HT1080 (cell line): ENCODE results near the gene ATXN10. TPM values are rescaled to one million over a fixed set of nuclear protein-coding genes. Genes with fewer than 3 reads are reported as not detected.
"Not testable (repeated sequence)": the region's sequence is repeated elsewhere in the genome, so short reads cannot be mapped to it uniquely, and the experiment has no call there.

Source experiments
- DNase-seq: peaks from one replicate; pipeline ENCODE4 v3.0.0-alpha.2; 2015; ENCODE audit warnings: low read depth
- total RNA-seq: library from RNA; depleted of rRNA; stranded (reverse); fragments of >200 nt; shearing (Covaris generic); gene quantifications from 2 replicates; pipeline ENCODE4 v1.2.3, GENCODE V29; 2014

The ATXN10 gene
- total RNA-seq, 1 experiment from 2014 or later: 44.1 TPM

DNA sequence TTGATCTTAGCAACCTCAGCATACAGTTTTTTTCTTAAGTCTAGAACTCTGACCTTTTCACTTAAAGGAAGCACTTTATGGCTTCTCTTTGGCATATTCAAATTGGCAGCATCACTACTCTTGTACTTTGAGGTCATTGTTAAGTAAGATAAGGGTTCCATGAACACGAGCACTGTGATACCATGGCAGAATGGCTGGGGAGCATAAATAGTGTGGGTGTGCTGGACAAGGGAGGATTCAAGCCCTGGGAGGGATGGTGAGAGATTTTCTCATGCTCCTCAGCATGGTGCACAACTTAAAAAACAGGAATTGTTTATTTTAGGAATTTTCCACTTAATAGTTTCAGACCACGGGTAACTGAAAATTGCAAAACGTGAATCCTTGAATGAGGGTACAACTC, 111.4 kb downstream of the ATXN10 start:
- DNase-seq: no peak

DNA sequence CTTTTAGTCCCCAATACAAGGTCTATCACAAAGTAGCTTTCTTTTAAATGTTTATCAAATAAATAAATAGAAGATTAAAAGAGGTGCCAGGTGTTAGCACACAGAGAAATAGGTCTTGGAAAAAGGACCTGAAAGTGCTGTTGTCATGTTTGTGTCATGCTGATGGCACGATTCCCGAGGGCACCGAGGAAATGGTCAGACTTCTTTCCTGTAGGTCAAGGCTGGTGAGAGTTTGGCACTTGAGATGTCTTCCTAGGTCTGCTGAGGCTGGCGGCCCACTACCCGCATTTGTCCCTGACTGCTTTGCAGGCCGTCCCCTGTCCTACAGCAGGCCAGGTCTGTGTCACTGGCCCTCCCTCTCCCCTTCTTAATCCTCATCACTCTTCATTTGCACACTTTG, 112.1 kb downstream of the ATXN10 start:
- no peak for DNase-seq

DNA sequence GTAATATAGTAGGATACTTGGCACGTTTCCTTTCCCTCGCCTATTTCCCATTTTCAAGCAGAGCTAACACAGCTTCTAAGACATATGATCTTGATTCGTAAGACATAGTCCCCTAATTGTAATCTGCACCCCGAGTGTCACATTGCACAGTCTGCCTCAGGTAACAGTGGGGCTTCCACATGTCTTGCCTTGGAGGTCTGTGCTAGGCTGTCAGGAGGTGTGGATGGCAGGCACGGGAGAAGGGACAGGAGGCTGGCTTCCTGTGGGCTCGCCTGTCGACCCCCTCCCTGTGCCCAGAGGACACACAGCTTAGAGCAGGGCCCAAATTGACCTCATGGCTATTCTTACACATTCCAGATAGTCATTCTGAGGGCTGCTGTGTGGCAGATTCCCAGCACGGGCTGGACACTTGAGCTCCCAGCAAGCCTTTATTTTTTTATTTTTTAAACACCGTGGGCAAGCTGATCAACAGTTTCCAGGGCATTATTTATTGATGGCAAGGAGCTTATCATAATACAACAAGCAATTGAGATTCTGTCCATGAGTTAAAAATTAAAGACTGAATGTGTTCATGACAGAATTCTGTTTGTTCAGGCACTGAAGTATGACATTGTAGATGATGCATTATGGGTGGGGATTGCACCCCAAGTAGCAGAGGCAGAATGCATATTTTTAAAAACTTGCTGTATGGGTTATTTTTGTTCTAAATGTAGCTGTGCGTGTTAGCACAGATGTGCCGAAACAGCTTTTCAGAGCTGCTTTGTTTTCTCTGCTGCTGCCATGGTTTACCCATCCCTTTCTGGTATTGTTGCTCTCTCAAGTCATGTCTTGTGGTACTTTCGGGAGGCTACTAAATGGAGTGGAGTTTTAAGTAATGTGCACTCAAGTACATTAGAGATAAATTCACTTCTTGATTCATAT, 113.0 kb downstream of the ATXN10 start:
- no peak for DNase-seq

DNA sequence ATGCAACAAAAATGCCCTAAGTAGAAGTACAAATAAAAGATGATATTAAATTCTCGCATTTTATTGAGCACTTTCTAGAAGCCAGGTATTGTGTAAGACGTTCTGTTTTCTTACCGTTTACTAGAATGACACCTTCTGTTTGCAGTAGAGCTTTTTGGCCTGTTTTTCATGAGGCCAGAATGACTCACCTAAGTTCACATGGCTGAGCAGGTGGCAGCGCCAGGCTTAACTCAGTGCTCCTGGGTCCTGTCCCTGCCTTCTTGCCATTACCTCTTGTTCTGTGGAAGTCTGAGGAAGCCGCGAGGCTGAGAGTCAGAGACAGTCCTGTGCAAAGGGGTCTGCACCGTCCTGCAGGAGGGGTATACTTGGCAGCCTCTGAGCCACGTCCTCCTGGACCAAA, 113.8 kb downstream of the ATXN10 start:
- peak; percentile 40 for DNase-seq

DNA sequence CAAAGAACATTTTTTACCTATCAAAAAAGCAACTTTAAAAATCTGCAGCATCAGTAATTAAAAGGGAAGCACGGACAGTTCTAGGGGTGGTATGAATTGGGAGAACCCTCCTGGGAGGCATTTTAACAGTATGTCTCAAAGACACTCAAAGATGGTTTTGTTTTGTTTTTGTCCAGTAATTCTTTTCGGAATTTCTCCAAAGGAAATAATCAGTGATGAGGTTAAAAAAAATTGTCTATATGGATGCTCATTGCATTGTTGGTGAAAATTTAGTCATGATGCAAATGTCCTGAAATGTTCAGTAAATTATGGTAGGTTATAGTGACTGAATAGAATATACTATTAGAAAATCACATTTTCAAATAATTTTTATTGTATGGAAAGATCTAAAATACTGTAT, 115.1 kb downstream of the ATXN10 start:
- no peak for DNase-seq

DNA sequence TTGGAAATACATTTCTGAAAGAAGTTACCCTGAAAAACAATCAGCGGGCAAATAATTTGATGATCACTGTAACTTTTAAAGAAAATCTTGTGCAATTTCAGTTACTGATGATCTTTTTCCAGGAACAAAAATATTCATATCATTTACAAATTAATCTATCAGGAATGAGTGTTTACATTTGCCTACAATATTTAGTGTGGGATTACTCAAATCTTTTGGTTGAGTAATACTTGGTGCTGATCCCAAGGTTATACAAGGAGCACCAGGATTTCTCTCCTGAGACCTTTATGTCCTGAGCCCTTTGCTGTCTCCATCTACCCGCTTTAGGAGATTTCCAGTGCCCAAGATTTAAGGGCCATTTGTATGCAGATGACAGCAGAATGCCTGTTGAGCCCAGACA, 116.1 kb downstream of the ATXN10 start:
- DNase-seq: no peak

DNA sequence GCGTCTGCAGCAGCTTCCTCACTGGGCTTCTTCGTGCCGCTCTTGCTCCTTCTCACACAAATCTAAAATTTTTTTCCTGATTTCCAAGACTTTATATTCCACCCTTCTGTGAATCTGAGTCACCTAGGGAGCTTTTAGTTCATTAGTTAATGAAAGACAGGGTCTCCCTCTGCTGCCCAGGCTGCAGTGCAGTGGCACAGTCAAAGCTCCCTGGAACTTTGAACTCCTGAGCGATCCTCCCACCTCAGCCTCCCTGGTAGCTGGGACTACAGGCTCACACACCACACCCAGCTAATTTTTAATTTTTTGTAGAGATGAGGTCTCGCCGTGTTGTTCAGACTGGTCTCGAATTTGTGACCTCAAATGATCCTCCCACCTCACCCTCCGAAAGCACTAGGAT, 116.9 kb downstream of the ATXN10 start:
- no peak for DNase-seq

DNA sequence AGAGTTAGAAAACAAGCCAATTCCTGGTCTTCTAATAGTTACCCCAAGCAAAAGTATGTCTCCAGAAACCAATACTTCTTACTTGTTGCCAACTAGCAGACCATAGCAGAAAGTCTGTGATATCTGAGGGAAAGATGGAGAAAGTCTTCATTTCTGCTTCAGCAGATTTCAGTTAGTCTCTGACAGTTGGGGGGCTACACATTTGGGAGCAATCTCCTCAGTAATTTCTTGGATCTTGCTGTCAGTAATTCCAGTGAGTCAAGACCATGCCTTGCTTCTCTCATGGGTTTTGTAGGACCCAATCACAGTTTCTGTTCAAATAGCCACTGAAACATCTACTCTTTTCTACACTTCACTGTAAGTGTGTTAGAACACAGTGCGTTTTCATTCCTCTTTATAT, 118.8 kb downstream of the ATXN10 start:
- no peak for DNase-seq

DNA sequence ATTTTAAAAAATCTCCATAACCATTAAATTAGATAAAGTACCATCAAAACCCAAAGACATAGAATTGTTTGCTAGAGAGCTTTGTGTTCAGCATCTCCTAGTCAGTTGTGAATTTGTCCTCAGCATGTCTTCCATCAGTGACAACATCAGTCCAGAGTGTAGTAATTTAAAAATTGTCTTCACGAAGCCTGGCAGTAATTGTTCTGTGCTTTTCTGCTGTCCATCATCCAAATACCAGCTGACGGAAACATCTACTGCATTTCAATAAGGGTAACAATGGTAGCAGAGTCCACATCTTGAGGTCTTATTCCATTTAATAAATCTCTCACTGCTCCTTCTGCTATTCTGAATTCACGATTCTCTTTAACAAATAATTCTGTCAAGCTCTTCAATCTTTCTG, 121.5 kb downstream of the ATXN10 start:
- no peak for DNase-seq

DNA sequence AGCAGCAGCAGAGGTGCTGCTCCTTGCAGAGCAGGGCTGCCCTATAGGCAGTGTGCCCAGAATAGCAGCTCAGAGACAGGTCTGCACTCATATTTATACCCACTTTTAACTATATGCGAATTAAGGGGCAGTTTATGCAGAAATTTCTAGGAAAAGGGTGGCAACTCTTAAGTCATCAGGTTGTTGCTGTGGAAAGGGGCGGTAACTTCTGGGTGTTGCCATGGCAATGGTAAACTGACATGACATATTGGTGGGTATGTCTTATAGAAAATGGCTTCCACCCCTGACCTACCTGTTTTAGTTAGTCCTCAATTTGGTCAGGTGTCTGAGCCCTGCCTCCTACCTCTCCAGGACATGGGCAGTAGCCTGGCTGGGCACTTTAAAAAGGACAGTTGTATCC, 122.3 kb downstream of the ATXN10 start:
- DNase-seq: no peak

DNA sequence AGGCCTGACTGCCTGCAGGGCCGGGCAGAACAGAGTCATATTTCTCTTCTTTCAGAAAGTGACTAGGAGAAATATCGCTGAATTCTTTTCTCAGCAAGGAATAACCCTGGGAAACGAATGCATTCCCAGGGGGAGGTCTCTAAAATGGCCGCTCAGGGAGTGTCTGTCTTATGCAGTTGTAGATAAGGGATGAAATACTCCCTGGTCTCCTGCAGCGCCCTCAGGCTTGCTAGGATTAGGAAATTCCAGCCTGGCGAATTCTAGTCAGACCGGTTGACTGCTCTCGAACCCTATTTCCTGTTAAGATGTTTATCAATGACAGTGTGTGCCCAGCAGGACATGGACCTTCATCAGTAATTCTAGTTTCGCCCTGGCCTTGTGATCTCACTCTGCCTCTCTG, 124.4 kb downstream of the ATXN10 start:
- not testable (repeated sequence) for DNase-seq

DNA sequence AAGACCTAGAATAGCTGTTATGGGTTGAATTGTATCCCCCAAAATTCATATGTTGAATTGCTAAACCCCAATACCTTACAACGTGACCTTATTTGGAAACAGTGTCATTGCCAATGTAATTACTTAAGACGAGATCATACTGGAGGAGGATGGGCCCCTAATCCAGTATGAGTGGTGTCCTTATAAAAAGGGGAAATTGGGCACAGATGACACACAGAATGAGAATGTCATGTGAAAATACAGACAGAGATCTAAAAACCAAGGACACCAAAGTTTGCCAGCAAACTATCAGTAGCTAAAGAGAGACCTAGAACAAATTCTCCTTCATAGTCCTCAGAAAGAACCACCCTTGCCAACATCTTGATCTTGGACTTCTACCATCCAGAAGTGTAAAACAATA, 127.7 kb downstream of the ATXN10 start:
- peak; percentile 60 for DNase-seq

DNA sequence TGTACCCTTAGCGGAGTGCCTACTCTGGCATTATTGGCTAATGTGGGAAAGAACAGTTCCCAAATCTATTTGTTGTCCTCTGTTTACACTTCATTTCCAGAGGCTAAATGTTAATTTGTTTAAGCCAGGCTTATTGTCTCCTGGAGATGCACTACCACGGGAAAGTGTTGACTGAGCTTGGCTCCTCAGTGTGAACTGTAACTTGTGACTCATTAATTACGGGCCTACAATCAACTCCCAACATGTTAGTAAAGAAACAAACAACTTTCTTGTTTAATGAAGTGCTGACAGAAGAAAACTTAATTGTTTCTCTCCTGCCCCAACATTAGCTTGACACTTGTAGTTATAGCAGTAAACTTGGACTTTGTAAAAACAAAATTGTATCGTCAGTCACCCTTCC, 130.4 kb downstream of the ATXN10 start:
- no peak for DNase-seq

DNA sequence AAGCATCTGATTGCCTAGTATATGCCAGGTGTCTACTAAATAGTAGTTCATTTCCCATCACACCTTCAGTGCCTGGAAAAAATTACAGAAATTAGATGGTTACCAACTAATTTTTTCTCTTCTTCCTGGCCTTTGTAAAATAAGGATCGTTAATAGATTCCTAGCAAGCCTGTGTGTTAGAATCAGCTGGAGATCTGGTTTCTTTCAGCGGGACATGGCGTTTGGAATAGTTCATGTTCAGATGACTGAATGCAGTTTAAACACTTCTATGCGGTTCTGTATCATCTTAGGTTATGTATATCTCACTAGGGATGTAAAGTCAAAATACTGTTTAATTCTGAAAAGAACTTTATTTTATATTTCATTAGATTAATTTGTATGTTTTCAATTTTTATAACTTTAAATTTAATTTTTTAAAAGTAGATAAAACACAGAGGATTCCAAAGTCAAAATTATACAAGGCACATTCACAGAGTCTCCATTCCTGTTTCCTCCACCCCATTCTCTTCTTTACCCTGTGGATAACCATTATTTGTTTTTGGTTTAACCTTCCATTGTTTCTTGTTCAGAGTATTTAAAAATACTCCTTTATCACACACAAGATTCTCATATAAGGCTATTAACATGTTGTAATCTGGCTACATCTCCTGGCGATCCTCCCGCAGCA, 132.8 kb downstream of the ATXN10 start:
- DNase-seq: no peak

DNA sequence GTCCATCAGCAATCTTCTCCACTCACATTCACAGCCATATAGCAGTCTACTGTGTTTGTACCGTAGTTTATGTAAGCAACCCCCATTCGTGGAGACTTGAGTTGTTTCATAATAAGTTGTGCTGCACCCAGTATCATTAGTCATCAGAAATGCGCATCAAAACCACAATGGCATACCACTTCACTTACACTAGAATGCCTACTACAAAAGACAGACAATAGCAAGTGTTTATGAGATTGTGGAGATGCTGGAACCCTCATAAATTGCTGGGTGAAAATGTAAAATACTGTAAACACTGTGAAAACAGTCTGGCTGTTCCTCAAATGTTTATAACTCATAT, 133.3 kb downstream of the ATXN10 start:
- peak; percentile 98 for DNase-seq

DNA sequence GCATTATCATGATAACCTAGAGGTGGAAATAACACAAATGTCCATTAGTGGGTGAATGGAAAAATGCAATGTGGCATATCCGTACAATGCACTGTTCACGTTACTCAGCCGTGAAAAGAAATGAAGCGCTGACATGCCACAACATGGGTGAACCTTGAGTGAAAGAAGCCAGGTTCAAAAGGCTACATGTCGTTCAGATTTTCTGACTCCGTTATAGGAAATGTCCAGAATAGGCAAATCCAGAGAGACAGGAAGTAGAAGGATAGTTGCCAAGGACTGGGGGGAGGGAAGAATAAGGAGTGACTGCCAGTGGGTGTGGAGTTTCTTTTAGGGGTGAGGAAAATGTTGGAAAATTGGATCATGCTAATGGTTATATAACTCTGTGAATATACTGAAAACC, 133.8 kb downstream of the ATXN10 start:
- peak; percentile 60 for DNase-seq

DNA sequence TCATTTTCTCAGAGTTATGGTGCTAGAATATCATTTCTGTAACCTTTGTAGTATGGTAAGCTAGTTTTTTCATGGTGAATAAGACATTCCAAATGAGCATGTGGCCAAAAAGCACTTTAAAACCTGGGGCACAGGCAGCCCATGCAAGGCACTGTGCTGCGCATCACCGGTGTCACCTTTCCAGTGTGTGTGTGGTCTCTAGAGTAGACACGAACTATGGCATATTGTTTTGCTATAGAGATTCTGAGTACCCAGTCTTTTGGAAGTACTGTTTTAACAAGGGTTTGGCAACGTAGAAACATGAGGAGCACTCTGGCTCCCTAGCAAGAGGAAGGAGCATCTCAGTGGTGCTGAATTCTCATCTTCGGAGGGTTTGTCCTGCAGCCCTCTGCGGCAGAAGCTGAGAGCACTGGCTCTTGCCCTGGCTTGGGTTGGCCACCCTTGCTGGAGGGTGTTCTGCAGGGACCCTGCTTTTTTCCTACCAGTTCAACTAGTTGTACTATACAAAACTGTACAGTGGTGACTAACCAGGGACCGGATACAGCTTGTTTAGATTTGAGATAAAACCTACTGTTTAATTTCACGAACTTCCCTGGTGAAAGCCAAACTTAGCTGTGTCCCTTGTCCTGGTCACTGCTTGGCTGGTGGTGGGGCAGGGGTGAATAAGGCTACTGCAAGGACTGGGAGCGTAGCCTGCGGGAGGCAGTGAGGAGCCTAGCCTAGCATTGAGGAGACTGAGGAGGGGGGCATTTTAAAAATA, 135.7 kb downstream of the ATXN10 start:
- DNase-seq: peak; percentile 23

DNA sequence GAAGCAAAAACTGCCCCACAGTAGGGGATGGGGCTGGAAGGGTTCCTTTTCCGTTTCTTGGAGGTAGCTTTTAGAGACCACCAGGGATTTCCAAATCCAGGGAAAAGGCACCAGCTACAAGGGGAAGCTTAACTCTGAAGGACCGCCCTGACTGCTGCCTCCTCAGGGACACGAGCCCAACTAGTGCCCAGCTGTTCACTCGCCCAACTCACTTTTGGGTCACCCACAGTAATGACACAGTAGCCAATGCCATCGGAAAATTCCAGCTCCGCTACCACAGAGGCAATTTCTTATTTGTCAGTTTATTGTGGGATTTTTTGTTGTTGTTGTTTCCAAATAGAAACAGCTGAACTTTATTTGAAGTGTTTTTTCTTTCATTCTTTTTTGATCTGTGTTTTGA, 141.3 kb downstream of the ATXN10 start:
- no peak for DNase-seq

DNA sequence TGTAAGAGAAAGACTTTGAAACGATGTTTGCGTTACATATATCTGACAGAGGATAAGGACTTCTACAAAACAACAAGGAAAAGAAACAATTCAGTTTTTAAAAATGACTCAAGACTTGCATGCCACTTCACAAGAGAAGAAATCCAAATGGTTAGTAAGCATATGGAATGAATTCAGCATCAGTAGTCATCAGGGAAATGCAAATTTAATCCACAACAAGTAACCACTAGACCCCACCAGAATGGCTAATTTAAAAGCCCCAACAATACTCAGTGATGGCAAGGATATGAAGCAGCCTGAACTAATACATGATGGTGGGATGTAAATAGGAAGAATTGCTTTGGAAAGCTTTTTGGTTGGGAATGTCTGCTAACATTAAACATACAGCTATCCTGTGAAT, 142.6 kb downstream of the ATXN10 start:
- DNase-seq: no peak

DNA sequence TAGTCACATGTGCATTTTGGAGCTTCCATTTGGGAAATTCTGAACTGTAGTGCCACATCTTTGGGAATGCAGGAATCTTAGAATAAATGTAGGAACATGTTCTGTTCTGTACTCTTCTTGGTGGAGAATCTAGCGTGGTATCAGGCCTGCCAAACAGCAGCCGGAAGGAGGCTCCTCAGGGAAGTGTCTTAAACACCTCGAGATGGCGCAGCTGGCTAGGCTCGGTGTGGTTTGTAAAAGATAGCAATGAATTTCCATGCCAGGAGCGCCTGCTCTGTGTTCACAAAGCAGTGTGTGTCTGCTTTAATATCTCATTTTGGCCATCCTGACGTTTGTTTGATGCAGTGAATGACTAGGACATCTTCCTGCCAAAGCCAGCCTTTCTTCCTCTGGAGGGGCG, 145.1 kb downstream of the ATXN10 start:
- no peak for DNase-seq

DNA sequence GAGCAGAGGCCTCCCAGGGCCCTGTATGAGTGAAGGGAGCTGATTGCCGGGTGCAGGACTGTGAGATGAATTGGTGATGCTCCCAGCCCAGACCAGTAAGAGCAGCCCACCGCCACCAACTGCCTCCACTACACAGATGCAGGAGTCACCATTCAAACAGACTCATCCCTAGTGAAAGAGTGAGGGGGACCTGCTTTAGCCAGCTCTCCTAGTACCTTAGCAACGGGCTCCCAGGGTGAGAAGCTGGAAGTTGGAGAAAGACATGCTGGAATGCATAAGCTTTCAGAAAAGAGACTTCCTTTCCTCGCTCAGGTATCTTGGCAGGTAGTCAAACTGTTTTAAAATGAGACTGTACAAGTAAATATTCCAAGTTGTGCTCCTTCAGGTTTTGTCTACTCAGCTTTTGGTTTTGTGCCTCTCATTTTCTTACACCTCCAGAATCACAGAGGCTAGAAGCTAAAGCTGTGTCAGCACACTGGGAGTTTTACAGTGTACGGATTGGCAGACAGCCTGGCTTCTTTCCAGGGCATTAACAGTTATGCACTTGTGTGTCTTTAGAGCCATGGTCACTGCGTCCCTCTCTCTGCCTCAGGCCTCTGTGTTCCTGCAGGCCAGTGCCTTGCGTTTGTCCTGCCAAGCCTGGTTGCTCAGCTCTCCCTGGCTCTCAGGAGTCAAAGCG, 146.2 kb downstream of the ATXN10 start:
- no peak for DNase-seq
